Sigmoid colon (tissue), 4 donors: ENCODE measurements around the gene UBFD1.

Experiments used
- EP300 ChIP-seq, 4 donors: sonication (generic); formaldehyde crosslinking; IDR thresholded peaks; one replicate each; pipeline ENCODE4 v1.6.1; 2017; ENCODE audit warnings: antibody characterized with exemption in 4 of 4
- POLR2A ChIP-seq, 2 donors: fragments of 450-650 bp; IDR thresholded peaks; one replicate each; pipeline ENCODE4 v1.6.1; 2016; ENCODE audit warnings: antibody characterized with exemption in 2 of 2, mild to moderate bottlenecking in 2 of 2, moderate library complexity in 2 of 2
- POLR2AphosphoS5 ChIP-seq, 4 donors: sonication (generic); formaldehyde crosslinking; IDR thresholded peaks; one replicate each; pipeline ENCODE4 v1.6.1; 2017; ENCODE audit warnings: antibody characterized with exemption in 4 of 4
- TF ChIP-seq, protein P1 (sequence below), 4 experiments: fragments of 450-650 bp in 3 of 4; fragments of 200-600 bp in 1 of 4; IDR thresholded peaks; one replicate each; pipeline ENCODE4 v1.5.1; 2016 to 2019; ENCODE audit warnings: antibody characterized with exemption in 4 of 4, mild to moderate bottlenecking in 3 of 4, moderate library complexity in 2 of 4

GRCh38 chr16:23578101-23578830, 20.7 kb downstream of the UBFD1 start:
- TF ChIP-seq, protein P1, sequence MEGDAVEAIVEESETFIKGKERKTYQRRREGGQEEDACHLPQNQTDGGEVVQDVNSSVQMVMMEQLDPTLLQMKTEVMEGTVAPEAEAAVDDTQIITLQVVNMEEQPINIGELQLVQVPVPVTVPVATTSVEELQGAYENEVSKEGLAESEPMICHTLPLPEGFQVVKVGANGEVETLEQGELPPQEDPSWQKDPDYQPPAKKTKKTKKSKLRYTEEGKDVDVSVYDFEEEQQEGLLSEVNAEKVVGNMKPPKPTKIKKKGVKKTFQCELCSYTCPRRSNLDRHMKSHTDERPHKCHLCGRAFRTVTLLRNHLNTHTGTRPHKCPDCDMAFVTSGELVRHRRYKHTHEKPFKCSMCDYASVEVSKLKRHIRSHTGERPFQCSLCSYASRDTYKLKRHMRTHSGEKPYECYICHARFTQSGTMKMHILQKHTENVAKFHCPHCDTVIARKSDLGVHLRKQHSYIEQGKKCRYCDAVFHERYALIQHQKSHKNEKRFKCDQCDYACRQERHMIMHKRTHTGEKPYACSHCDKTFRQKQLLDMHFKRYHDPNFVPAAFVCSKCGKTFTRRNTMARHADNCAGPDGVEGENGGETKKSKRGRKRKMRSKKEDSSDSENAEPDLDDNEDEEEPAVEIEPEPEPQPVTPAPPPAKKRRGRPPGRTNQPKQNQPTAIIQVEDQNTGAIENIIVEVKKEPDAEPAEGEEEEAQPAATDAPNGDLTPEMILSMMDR (IDR thresholded peaks at IDR 0.05): no peak
- TF ChIP-seq POLR2AphosphoS5 (IDR thresholded peaks at IDR 0.05) (no peak), EP300 (IDR thresholded peaks at IDR 0.05) (no peak), POLR2A (IDR thresholded peaks at IDR 0.05) (no peak)
